SH-SY5Y (cell line): Measurements from ENCODE around the gene UQCC5.
A peak's percentile ranks its signal among the peaks of the same experiment; 100 is the strongest.

Experiments used
- GATA2 ChIP-seq: IDR thresholded peaks from 2 replicates; pipeline ENCODE4 v1.6.1; 2011; ENCODE audit warnings: mild to moderate bottlenecking, low read depth, low read length
- GATA3 ChIP-seq: IDR thresholded peaks from 2 replicates; pipeline ENCODE4 v1.6.1; 2011; ENCODE audit warnings: low read depth, mild to moderate bottlenecking, low read length, moderate library complexity

The UQCC5 gene

GRCh38 chr3:52547143-52547542 lies 10.7 kb downstream of the UQCC5 start:
- TF ChIP-seq GATA2 (peak; percentile 41; the same call in 1 of the 2 replicates), GATA3 (peak; percentile 50; the same call in 1 of the 2 replicates)

GRCh38 chr3:52551118-52551517 lies 14.7 kb downstream of the UQCC5 start:
- TF ChIP-seq GATA3 (no peak), GATA2 (no peak)

- no peak for TF ChIP-seq GATA2
- no peak for TF ChIP-seq GATA3
These were observed 15.7 kb downstream of the UQCC5 start for GRCh38 chr3:52552089-52552488.

GRCh38 chr3:52554026-52554755 lies 17.8 kb downstream of the UQCC5 start:
- TF ChIP-seq GATA2: no peak; the same call in 1 of the 2 replicates

DNA sequence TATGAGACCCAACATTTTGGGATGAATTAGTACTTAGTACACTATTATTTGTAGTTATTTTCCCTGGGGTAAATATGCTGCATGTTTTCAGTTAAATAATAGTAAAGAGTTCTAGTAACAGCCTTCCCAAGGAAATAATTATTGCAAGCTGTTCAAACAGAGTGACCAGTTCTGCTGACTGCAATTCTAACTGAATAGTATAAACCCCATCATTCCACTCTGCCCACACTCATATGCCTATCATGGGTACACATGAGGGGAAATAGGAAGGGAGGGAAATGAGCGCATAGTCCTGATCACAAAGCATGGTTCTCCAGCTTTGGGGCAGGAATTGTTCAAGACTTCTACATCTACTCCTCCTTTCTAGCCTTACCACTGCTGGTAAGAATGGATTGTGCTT lies 18.7 kb downstream of the UQCC5 start:
- no peak for TF ChIP-seq GATA2
- no peak for TF ChIP-seq GATA3

DNA sequence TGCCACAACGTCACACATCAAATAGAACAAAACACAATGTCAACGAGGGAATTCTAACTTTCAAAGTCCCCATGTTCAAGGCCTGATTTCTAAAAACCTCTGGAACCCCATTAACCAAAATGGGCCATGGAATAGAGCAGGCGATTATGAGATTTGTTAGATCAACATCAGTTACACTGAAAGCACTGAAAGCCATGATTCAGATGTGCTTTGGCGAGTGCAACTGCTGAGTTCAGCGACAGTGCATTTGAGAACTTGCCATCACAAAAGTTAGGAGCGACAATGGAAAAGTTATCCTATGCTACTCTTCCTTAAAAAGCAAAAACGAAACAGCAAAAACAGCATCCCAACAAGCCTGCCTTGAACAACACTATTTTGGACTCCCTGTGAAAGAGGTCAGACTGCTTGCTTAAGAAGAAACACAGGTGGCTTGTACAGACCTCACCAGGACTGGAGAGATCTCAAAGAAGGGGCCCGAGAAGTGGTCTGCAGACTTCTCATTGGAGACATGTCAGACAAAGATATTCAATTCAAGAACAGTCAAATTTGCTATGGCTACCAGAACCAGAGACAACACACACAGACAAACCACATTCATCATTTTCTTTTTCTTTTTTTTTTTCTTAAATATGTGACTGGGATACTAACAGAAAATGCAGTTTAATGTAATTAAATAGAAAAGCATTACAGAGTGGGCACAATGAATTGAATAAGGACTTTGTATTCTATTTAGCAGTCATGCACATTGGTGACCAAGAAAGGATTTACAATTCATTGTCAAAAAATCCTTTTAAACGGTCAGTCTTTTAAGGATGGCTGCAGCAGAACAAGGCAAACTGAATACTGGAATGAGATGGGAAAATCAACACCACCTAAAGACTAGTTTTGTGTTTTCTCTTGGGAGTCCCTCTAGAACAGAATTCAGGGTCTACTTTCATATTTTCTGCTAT lies 20.9 kb downstream of the UQCC5 start:
- no peak for TF ChIP-seq GATA2
- TF ChIP-seq GATA3: no peak

DNA sequence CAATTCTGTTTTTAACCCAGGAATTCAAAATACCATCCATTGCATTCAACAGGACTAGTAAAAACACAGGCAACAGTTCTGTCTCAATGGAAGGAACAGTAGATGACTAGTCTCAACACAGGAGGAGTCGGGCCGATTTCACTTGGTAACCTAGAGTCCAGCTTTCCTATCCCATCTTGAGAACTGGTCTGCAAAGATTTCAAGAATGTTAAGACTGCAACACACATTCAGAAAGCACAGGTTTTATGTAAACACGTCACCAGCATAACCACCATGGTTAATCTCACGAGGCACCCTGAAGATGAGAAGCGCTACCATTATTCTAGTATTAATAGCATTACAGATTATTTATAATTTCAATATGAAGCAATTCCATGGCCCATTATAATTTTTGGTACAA lies 22.0 kb downstream of the UQCC5 start:
- TF ChIP-seq GATA2: no peak
- TF ChIP-seq GATA3: no peak

DNA sequence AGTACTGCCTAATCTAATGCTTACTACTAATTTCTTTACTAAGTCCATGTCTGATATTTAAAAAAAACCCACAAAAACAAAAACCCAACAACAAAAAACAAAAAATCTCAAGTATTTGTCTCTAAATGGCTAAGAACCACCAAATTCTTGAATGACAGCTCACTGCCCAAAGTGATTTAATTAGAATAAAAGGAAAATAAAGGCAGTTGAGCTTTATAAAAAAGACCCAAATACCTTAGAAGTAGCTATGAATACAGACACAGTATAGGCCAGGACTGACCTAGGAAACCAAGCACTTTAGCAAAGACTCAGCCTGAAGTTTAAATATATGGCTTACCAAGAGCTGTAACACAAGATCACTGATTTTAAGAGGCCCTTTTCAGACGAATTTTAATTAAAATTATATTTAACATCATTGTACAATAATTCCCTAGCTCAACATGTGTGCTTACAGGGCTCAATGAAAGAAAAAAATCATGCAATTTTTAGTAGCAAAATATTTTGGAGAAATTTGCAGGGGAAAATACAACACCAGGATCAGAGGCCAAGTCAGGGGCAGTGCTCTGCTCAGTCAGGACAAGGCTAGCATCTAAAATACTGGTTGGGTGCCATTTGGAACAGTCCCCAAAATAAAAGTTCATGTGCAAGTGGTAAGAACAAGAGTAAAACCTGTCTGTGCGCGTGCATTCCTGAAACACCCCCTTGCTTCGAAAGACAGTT lies 24.8 kb downstream of the UQCC5 start:
- TF ChIP-seq GATA2 (no peak), GATA3 (no peak)

DNA sequence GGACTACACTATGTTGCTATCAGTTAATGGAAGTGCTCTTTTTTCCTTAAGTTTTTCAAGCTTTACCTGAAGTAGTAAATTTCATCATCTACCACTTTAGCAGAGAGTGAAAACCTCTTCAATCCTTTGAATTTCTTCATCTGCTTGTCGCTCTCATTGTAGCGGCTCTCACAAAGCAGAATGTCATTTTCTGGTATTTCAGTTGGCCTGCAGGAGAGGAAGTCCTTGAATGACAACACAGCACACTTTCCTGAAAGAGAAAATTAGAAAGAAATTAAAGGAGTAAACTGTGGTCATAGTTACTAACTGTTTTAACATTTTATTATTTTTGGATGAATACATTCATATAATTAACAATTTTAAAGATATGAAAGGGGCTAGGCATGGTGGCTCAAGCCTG lies 27.6 kb downstream of the UQCC5 start:
- no peak for TF ChIP-seq GATA3
- no peak for TF ChIP-seq GATA2

DNA sequence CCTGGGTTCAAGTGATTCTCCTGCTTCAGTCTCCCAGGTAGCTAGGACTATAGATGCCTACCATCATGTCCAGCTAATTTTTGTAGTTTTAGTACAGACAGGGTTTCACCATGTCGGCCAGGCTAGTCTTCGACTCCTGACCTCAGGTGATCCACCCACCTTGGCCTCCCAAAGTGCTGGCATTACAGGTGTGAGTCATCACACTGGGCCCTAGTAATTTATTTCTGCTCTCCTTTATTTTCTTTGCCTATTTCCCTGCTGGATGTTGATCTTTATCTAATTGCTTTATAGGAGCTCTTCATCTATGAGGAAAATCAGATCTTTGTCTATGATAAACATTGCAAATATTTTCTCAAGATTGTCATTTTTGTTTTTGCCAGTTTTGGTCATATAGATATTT lies 31.7 kb downstream of the UQCC5 start:
- TF ChIP-seq GATA2 (no peak), GATA3 (no peak)

- TF ChIP-seq GATA2 (no peak), GATA3 (no peak)
These were observed 33.7 kb downstream of the UQCC5 start for GRCh38 chr3:52570076-52570475.

DNA sequence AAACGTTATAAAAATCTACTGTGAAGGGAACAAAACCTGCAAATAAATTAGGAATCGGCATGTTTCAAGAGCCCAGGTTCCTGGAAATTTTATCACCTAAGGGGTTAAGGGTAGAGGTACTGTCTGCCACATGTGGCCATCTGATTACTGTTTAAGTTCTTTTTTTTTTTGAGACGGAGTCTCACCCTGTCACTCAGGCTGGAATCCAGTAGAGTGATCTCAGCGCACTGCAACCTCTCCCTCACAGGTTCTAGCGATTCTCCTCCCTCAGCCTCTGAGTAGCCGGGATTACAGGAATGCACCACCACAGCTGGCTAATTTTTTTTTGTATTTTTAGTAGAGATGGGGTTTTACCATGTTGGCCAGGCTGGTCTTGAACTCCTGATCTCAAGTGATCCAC lies 35.8 kb downstream of the UQCC5 start:
- TF ChIP-seq GATA2 (no peak), GATA3 (no peak)

- no peak for TF ChIP-seq GATA2
- no peak for TF ChIP-seq GATA3
These were observed 37.9 kb downstream of the UQCC5 start for GRCh38 chr3:52574056-52574965.
